T-helper 17 cell (primary cell): Measurements from ENCODE around the gene SV2A. TPM values are rescaled to one million over a fixed set of nuclear protein-coding genes. Genes with fewer than 3 reads are reported as not detected.
A peak's percentile ranks its signal among the peaks of the same experiment; 100 is the strongest.
"Not testable (repeated sequence)": the region's sequence is repeated elsewhere in the genome, so short reads cannot be mapped to it uniquely, and the experiment has no call there.

Experiments used
- ATAC-seq: fragments of 150-1000 bp; cut with Tn5 transposase; 2 replicates; pipeline ENCODE4 v1.10.0; 2021; ENCODE audit warnings: mild to moderate bottlenecking, moderate library complexity
- DNase-seq, 3 donors: peaks; one replicate each; pipeline versions ENCODE4 v3.0.0 to v3.0.0-alpha.2; 2020 to 2021
- H3K9me3 ChIP-seq: one replicate; pipeline ENCODE4 v1.7.0; 2013; ENCODE audit warnings: low read length, mild to moderate bottlenecking; ENCODE audit not compliant: control insufficient read depth, poor library complexity, severe bottlenecking
- H3K27ac Mint-ChIP-seq: one replicate; pipeline ENCODE4 v1.8.0; 2022; ENCODE audit warnings: mild to moderate bottlenecking, moderate library complexity, mixed read lengths
- H3K27me3 Mint-ChIP-seq: one replicate; pipeline ENCODE4 v1.8.0; 2022; ENCODE audit warnings: mixed read lengths
- H3K36me3 Mint-ChIP-seq: one replicate; pipeline ENCODE4 v1.8.0; 2022; ENCODE audit warnings: low read depth, mixed read lengths
- H3K4me1 Mint-ChIP-seq: one replicate; pipeline ENCODE4 v1.8.0; 2022; ENCODE audit warnings: mild to moderate bottlenecking, mixed read lengths
- H3K4me3 Mint-ChIP-seq: one replicate; pipeline ENCODE4 v1.8.0; 2022; ENCODE audit warnings: mild to moderate bottlenecking, moderate library complexity, mixed read lengths
- total RNA-seq, 4 donors: library from RNA in 2 of 4; stranded (reverse) in 2 of 4; gene quantifications; one replicate each; pipeline ENCODE4 v1.2.3 and lab custom pipeline; 2022 to 2026

Gene SV2A
- total RNA-seq, 2 donors from 2014 or later, result 4.6 to 4.7 TPM

GRCh38 chr1:149888999-149889289, 28.7 kb downstream of the SV2A start:
- no peak for ATAC-seq
- no peaks in the 10 kb centered on the region for H3K36me3 Mint-ChIP-seq
- no peak overlapping the region for H3K4me3 Mint-ChIP-seq
- H3K27ac Mint-ChIP-seq, result no peak overlapping the region
- H3K9me3 ChIP-seq, result no peaks in the 10 kb centered on the region
- no peak for DNase-seq
- H3K27me3 Mint-ChIP-seq, result no peaks in the 10 kb centered on the region
- H3K4me1 Mint-ChIP-seq, result no peaks in the 10 kb centered on the region

GRCh38 chr1:149888247-149888998, 29.2 kb downstream of the SV2A start:
- no peaks in the 10 kb centered on the region for H3K9me3 ChIP-seq
- DNase-seq (peak; percentile 43 to 56 (median 45)), ATAC-seq (peak; percentile 27)
- no peaks in the 10 kb centered on the region for H3K27me3 Mint-ChIP-seq
- H3K4me3 Mint-ChIP-seq, result no peak overlapping the region
- no peaks in the 10 kb centered on the region for H3K36me3 Mint-ChIP-seq
- H3K27ac Mint-ChIP-seq, result no peak overlapping the region
- peaks cover 3% of the 10 kb centered on the region for H3K4me1 Mint-ChIP-seq

GRCh38 chr1:149887456-149888246, 30.0 kb downstream of the SV2A start:
- no peak overlapping the region for H3K27ac Mint-ChIP-seq
- no peaks in the 10 kb centered on the region for H3K27me3 Mint-ChIP-seq
- DNase-seq (peak; percentile 43 to 65 (median 49)), ATAC-seq (peak; percentile 71)
- H3K36me3 Mint-ChIP-seq, result no peaks in the 10 kb centered on the region
- H3K9me3 ChIP-seq, result no peaks in the 10 kb centered on the region
- H3K4me1 Mint-ChIP-seq, result peaks cover 3% of the 10 kb centered on the region
- H3K4me3 Mint-ChIP-seq, result no peak overlapping the region

GRCh38 chr1:149887196-149887455, 30.5 kb downstream of the SV2A start:
- DNase-seq, H3K27me3 Mint-ChIP-seq, H3K4me3 Mint-ChIP-seq, H3K27ac Mint-ChIP-seq, H3K36me3 Mint-ChIP-seq, H3K4me1 Mint-ChIP-seq, H3K9me3 ChIP-seq: not testable (repeated sequence)
- ATAC-seq, result peak; percentile 0

GRCh38 chr1:149886396-149887195, 31.0 kb downstream of the SV2A start:
- no peaks in the 10 kb centered on the region for H3K27me3 Mint-ChIP-seq
- H3K9me3 ChIP-seq, result no peaks in the 10 kb centered on the region
- H3K27ac Mint-ChIP-seq, result no peak overlapping the region
- H3K4me1 Mint-ChIP-seq, result peaks cover 10% of the 10 kb centered on the region
- no peak overlapping the region for H3K4me3 Mint-ChIP-seq
- no peaks in the 10 kb centered on the region for H3K36me3 Mint-ChIP-seq
- peak; percentile 73 for ATAC-seq
- DNase-seq, result peak; percentile 52 to 73 (median 72)

- ATAC-seq, H3K9me3 ChIP-seq, H3K27me3 Mint-ChIP-seq, DNase-seq, H3K36me3 Mint-ChIP-seq, H3K27ac Mint-ChIP-seq, H3K4me3 Mint-ChIP-seq: not testable (repeated sequence)
- H3K4me1 Mint-ChIP-seq, result peaks cover 11% of the 10 kb centered on the region
These were observed 31.6 kb downstream of the SV2A start for GRCh38 chr1:149886121-149886395.

- DNase-seq, result peak; percentile 35 to 51 (median 42)
- H3K4me3 Mint-ChIP-seq, result no peak overlapping the region
- H3K27me3 Mint-ChIP-seq, result no peaks in the 10 kb centered on the region
- H3K36me3 Mint-ChIP-seq, result no peaks in the 10 kb centered on the region
- no peaks in the 10 kb centered on the region for H3K9me3 ChIP-seq
- H3K27ac Mint-ChIP-seq, result no peak overlapping the region
- peak; percentile 1 for ATAC-seq
- peaks cover 11% of the 10 kb centered on the region for H3K4me1 Mint-ChIP-seq
These were observed 32.1 kb downstream of the SV2A start for GRCh38 chr1:149885339-149886120.

- H3K4me3 Mint-ChIP-seq, result no peak overlapping the region
- ATAC-seq, result no peak
- no peaks in the 10 kb centered on the region for H3K27me3 Mint-ChIP-seq
- H3K27ac Mint-ChIP-seq, result no peak overlapping the region
- peaks cover 15% of the 10 kb centered on the region for H3K4me1 Mint-ChIP-seq
- H3K9me3 ChIP-seq, result no peaks in the 10 kb centered on the region
- H3K36me3 Mint-ChIP-seq, result no peaks in the 10 kb centered on the region
- DNase-seq, result no peak
These were observed 33.0 kb downstream of the SV2A start for GRCh38 chr1:149884433-149885338.

- ATAC-seq, result no peak
- Mint-ChIP-seq H3K4me1 (peaks cover 23% of the 10 kb centered on the region), H3K4me3 (no peak overlapping the region), H3K27ac (peak overlapping the region; percentile 27), H3K27me3 (no peaks in the 10 kb centered on the region), H3K36me3 (no peaks in the 10 kb centered on the region)
- H3K9me3 ChIP-seq, result no peaks in the 10 kb centered on the region
- DNase-seq, result no peak
These were observed 33.9 kb downstream of the SV2A start for GRCh38 chr1:149883598-149884247.

- ATAC-seq, result no peak
- no peak for DNase-seq
- Mint-ChIP-seq H3K4me3 (no peak overlapping the region), H3K36me3 (no peaks in the 10 kb centered on the region), H3K27ac (no peak overlapping the region), H3K4me1 (peaks cover 25% of the 10 kb centered on the region), H3K27me3 (no peaks in the 10 kb centered on the region)
- H3K9me3 ChIP-seq, result no peaks in the 10 kb centered on the region
These were observed 35.8 kb downstream of the SV2A start for GRCh38 chr1:149881876-149882275.

GRCh38 chr1:149879556-149879955, 38.1 kb downstream of the SV2A start:
- Mint-ChIP-seq H3K27me3 (no peaks in the 10 kb centered on the region), H3K36me3 (no peaks in the 10 kb centered on the region), H3K4me3 (peak overlapping the region; percentile 82), H3K4me1 (peaks cover 25% of the 10 kb centered on the region), H3K27ac (peak overlapping the region; percentile 82)
- H3K9me3 ChIP-seq, result no peaks in the 10 kb centered on the region
- ATAC-seq (peak; percentile 89), DNase-seq (no peak)
